SK-N-SH (cell line): Measurements from ENCODE around the gene SOCS2. TPM values are rescaled to one million over a fixed set of nuclear protein-coding genes. Genes with fewer than 3 reads are reported as not detected.

ENCODE experiments used
- CTCF ChIA-PET: fragments of 300-600, 350-600 bp; formaldehyde crosslinking; extraction: SDS; loops from one replicate; lab custom pipeline; 2021; lab: Yijun Ruan, JAX
- POLR2A ChIA-PET: fragments of 350-600 bp; sonication (Branson Sonifier 250); formaldehyde crosslinking; extraction: SDS; loops from one replicate; lab custom pipeline; 2020; ENCODE audit warnings: antibody characterized with exemption, inconsistent platforms; lab: Yijun Ruan, JAX
- DNase-seq: peaks from one replicate; pipeline ENCODE4 v3.0.0; 2012
- H2AFZ ChIP-seq: fragments of 200-600 bp; sonication (generic); 2 replicates; pipeline ENCODE4 v1.8.1; 2016; ENCODE audit warnings: antibody characterized with exemption, mild to moderate bottlenecking, low read depth
- H3F3A ChIP-seq: fragments of 200-600 bp; sonication (generic); replicated peaks from 2 replicates; pipeline ENCODE3; 2016; ENCODE audit warnings: antibody characterized with exemption, mild to moderate bottlenecking; ENCODE audit not compliant: insufficient read depth
- H3K27ac ChIP-seq, 2 experiments: fragments of 200-500 bp in 1 of 2; fragments of 200-600 bp in 1 of 2; sonication (Bioruptor generic) in 1 of 2; sonication (generic), shearing (Covaris generic) in 1 of 2; 2 replicates each; pipeline versions ENCODE4 v1.5.1 to v1.6.1; 2014 to 2016; ENCODE audit warnings: low read depth in 2 of 2, inconsistent platforms in 1 of 2, low read length in 1 of 2, mild to moderate bottlenecking in 1 of 2, mixed read lengths in 1 of 2
- H3K27me3 ChIP-seq: fragments of 200-600 bp; sonication (generic), shearing (Covaris generic); 2 replicates; pipeline ENCODE4 v1.6.1; 2016; ENCODE audit warnings: mixed run types; ENCODE audit not compliant: insufficient read depth
- H3K36me3 ChIP-seq, 2 experiments: fragments of 200-500 bp in 1 of 2; fragments of 200-600 bp in 1 of 2; sonication (Bioruptor generic) in 1 of 2; sonication (generic) in 1 of 2; replicated peaks in 1 of 2; 2 replicates each; pipeline versions ENCODE3 to v1.5.1; 2014 to 2016; ENCODE audit warnings: low read length in 1 of 2, mild to moderate bottlenecking in 1 of 2; ENCODE audit not compliant: insufficient read depth in 2 of 2, control insufficient read depth in 1 of 2
- H3K4me1 ChIP-seq, 2 experiments: fragments of 200-500 bp in 1 of 2; fragments of 200-600 bp in 1 of 2; sonication (Bioruptor generic) in 1 of 2; sonication (generic), shearing (Covaris generic) in 1 of 2; 2 replicates each; pipeline versions ENCODE4 v1.5.1 to v1.6.1; 2014 to 2016; ENCODE audit warnings: low read depth in 1 of 2, low read length in 1 of 2, mixed run types in 1 of 2; ENCODE audit not compliant: insufficient read depth in 2 of 2, control insufficient read depth in 1 of 2
- H3K4me2 ChIP-seq: fragments of 200-600 bp; sonication (generic), shearing (Covaris generic); 2 replicates; pipeline ENCODE4 v1.6.1; 2017; ENCODE audit warnings: mixed run types
- H3K4me3 ChIP-seq, 2 experiments: fragments of 200-500 bp in 1 of 2; fragments of 200-600 bp in 1 of 2; sonication (Bioruptor generic) in 1 of 2; sonication (generic), shearing (Covaris generic) in 1 of 2; 2 replicates each; pipeline versions ENCODE4 v1.5.1 to v1.8.1; 2014 to 2016; ENCODE audit warnings: low read depth in 2 of 2, inconsistent platforms in 1 of 2, low read length in 1 of 2, mild to moderate bottlenecking in 1 of 2, mixed read lengths in 1 of 2, moderate library complexity in 1 of 2
- H3K79me2 ChIP-seq: fragments of 200-600 bp; sonication (generic); 2 replicates; pipeline ENCODE4 v1.8.1; 2017; ENCODE audit warnings: mild to moderate bottlenecking; ENCODE audit not compliant: insufficient read depth
- H3K9ac ChIP-seq: fragments of 200-600 bp; sonication (generic); 2 replicates; pipeline ENCODE4 v1.6.1; 2017; ENCODE audit warnings: mixed run types
- H3K9me2 ChIP-seq: fragments of 200-600 bp; sonication (generic); 2 replicates; pipeline ENCODE4 v1.6.1; 2017; ENCODE audit warnings: mixed run types
- H3K9me3 ChIP-seq: fragments of 200-600 bp; sonication (generic); 2 replicates; pipeline ENCODE4 v1.6.1; 2017; ENCODE audit warnings: mixed run types, mild to moderate bottlenecking, moderate library complexity
- H4K20me1 ChIP-seq: fragments of 200-600 bp; sonication (generic); 2 replicates; pipeline ENCODE4 v1.6.1; 2017; ENCODE audit warnings: mild to moderate bottlenecking, mixed run types; ENCODE audit not compliant: insufficient read depth
- EZH2phosphoT487 ChIP-seq: fragments of 200-600 bp; sonication (generic); IDR thresholded peaks from 2 replicates; pipeline ENCODE4 v1.6.1; 2017; ENCODE audit warnings: low read depth, mixed run types, mild to moderate bottlenecking, antibody characterized with exemption, moderate library complexity, borderline replicate concordance
- JUND ChIP-seq: IDR thresholded peaks from 2 replicates; pipeline ENCODE4 v1.4.0; 2012
- MEF2A ChIP-seq: IDR thresholded peaks from 2 replicates; pipeline ENCODE4 v1.4.0; 2012; ENCODE audit warnings: low read depth, borderline replicate concordance
- NRF1 ChIP-seq: IDR thresholded peaks from 2 replicates; pipeline ENCODE4 v1.6.1; 2012; ENCODE audit warnings: low read depth, mild to moderate bottlenecking, low read length
- POLR2AphosphoS5 ChIP-seq: IDR thresholded peaks from 2 replicates; pipeline ENCODE4 v1.6.1; 2012; ENCODE audit warnings: low read depth, low read length
- RCOR1 ChIP-seq: fragments of 150-350 bp; IDR thresholded peaks from 2 replicates; pipeline ENCODE4 v1.6.1; 2017; ENCODE audit warnings: antibody characterized with exemption, low read length
- TAF1 ChIP-seq: IDR thresholded peaks from 2 replicates; pipeline ENCODE4 v1.6.1; 2012; ENCODE audit warnings: low read depth, mild to moderate bottlenecking, low read length, moderate library complexity, borderline replicate concordance
- WGBS: methylation state at CpG from one replicate; pipeline ENCODE4 v1.1.6; 2017; ENCODE audit warnings: low lambda C conversion rate; 5-methylcytosine and 5-hydroxymethylcytosine counted together
- polyA plus RNA-seq, 3 experiments: library from polyadenylated mRNA; depleted of rRNA; stranded (reverse); fragments of >200 nt; gene quantifications; 2 replicates each; pipeline ENCODE4 v1.2.3, GENCODE V29; 2012
- TF ChIP-seq, protein P1 (sequence below): fragments of 150-350 bp; IDR thresholded peaks from 2 replicates; pipeline ENCODE4 v1.6.1; 2016; ENCODE audit warnings: mild to moderate bottlenecking, low read depth, low read length
- TF ChIP-seq, protein P2 (sequence below): fragments of 200-600 bp; sonication (generic); IDR thresholded peaks from 2 replicates; pipeline ENCODE4 v1.6.1; 2017; ENCODE audit warnings: antibody characterized with exemption, mild to moderate bottlenecking, moderate library complexity
- TF ChIP-seq, protein P3 (sequence below): IDR thresholded peaks from 2 replicates; pipeline ENCODE4 v1.4.0; 2012; ENCODE audit warnings: low read depth, borderline replicate concordance
- TF ChIP-seq, protein P4 (sequence below): IDR thresholded peaks from 2 replicates; pipeline ENCODE4 v1.6.1; 2012; ENCODE audit warnings: mild to moderate bottlenecking, low read depth, low read length, moderate library complexity

The SOCS2 gene
- polyA plus RNA-seq, 1 of the 3 experiments (the other 2 are of a cell fraction) = 24.1 TPM

DNA sequence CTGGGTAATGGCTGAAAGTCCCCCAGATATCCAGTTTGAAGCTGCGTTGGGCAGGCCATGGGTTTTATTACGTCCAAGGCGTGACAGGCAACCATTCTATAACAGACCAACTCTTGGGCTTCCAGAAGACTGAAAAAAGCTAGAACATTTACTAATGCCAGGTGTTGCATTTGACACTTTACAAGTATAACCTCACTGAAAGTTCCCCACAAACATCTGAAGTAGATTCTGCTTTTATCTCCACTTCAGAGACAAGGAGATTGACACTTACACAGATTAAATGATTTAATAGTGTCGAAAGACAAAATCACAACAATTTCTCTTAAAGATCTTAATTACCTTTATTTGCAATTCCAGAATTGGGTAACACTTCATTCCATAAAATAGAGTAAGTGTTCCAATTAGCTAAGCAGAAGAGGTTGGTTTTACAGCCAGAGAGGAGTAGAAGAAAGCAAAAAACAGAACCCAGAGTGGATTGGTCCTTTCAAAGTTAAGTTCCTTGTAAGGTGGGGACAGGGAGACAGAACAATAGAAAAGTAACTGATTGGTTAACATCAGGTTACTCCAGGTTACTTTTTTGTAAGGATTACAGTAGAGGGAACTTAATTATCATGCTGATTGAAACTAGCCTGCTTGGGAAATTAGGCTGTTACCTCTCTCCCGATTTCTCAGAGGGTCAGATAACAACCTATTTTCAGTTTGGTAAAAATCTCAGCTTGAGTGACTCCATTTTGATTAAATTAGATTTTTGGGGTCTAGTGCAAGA, 11.3 kb downstream of the SOCS2 start:
- Histone ChIP-seq H3K4me3 (no peak overlapping the region), H2AFZ (no peak overlapping the region), H3K27ac (no peak overlapping the region), H3K9me2 (no peaks in the 10 kb centered on the region), H3K79me2 (no peaks in the 10 kb centered on the region), H3K4me2 (no peak overlapping the region), H3K9ac (no peak overlapping the region), H4K20me1 (no peaks in the 10 kb centered on the region), H3K4me1 (no peaks in the 10 kb centered on the region; a peak in 2 of 4 replicates), H3F3A (peaks cover 3% of the 10 kb centered on the region), H3K27me3 (no peaks in the 10 kb centered on the region), H3K36me3 (peaks cover 5 to 11% of the 10 kb centered on the region in 2 experiments), H3K9me3 (no peaks in the 10 kb centered on the region)
- DNase-seq = no peak
- TF ChIP-seq TAF1 (no peak), POLR2AphosphoS5 (no peak), EZH2phosphoT487 (no peak), MEF2A (no peak), RCOR1 (no peak), JUND (no peak), NRF1 (no peak)
- TF ChIP-seq, protein P1, sequence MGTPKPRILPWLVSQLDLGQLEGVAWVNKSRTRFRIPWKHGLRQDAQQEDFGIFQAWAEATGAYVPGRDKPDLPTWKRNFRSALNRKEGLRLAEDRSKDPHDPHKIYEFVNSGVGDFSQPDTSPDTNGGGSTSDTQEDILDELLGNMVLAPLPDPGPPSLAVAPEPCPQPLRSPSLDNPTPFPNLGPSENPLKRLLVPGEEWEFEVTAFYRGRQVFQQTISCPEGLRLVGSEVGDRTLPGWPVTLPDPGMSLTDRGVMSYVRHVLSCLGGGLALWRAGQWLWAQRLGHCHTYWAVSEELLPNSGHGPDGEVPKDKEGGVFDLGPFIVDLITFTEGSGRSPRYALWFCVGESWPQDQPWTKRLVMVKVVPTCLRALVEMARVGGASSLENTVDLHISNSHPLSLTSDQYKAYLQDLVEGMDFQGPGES = no peak
- TF ChIP-seq, protein P2, sequence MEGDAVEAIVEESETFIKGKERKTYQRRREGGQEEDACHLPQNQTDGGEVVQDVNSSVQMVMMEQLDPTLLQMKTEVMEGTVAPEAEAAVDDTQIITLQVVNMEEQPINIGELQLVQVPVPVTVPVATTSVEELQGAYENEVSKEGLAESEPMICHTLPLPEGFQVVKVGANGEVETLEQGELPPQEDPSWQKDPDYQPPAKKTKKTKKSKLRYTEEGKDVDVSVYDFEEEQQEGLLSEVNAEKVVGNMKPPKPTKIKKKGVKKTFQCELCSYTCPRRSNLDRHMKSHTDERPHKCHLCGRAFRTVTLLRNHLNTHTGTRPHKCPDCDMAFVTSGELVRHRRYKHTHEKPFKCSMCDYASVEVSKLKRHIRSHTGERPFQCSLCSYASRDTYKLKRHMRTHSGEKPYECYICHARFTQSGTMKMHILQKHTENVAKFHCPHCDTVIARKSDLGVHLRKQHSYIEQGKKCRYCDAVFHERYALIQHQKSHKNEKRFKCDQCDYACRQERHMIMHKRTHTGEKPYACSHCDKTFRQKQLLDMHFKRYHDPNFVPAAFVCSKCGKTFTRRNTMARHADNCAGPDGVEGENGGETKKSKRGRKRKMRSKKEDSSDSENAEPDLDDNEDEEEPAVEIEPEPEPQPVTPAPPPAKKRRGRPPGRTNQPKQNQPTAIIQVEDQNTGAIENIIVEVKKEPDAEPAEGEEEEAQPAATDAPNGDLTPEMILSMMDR = no peak
- TF ChIP-seq, protein P3, sequence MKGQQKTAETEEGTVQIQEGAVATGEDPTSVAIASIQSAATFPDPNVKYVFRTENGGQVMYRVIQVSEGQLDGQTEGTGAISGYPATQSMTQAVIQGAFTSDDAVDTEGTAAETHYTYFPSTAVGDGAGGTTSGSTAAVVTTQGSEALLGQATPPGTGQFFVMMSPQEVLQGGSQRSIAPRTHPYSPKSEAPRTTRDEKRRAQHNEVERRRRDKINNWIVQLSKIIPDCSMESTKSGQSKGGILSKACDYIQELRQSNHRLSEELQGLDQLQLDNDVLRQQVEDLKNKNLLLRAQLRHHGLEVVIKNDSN = no peak
- TF ChIP-seq, protein P4, sequence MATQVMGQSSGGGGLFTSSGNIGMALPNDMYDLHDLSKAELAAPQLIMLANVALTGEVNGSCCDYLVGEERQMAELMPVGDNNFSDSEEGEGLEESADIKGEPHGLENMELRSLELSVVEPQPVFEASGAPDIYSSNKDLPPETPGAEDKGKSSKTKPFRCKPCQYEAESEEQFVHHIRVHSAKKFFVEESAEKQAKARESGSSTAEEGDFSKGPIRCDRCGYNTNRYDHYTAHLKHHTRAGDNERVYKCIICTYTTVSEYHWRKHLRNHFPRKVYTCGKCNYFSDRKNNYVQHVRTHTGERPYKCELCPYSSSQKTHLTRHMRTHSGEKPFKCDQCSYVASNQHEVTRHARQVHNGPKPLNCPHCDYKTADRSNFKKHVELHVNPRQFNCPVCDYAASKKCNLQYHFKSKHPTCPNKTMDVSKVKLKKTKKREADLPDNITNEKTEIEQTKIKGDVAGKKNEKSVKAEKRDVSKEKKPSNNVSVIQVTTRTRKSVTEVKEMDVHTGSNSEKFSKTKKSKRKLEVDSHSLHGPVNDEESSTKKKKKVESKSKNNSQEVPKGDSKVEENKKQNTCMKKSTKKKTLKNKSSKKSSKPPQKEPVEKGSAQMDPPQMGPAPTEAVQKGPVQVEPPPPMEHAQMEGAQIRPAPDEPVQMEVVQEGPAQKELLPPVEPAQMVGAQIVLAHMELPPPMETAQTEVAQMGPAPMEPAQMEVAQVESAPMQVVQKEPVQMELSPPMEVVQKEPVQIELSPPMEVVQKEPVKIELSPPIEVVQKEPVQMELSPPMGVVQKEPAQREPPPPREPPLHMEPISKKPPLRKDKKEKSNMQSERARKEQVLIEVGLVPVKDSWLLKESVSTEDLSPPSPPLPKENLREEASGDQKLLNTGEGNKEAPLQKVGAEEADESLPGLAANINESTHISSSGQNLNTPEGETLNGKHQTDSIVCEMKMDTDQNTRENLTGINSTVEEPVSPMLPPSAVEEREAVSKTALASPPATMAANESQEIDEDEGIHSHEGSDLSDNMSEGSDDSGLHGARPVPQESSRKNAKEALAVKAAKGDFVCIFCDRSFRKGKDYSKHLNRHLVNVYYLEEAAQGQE = no peak
- 96% methylated on average over 5 of the region's 5 CpGs for WGBS
- POLR2A ChIA-PET = no interaction called here
- CTCF ChIA-PET = interaction anchor here (0.9 to 3.0 kb wide), 6 partner anchors 8 to 518 kb away, joined by 3 to 10 read pairs (median 3); partner anchors contain the start of gene SOCS2
